IgD-negative memory B cell (primary cell): ENCODE measurements around the gene ALOX15. TPM values are rescaled to one million over a fixed set of nuclear protein-coding genes. Genes with fewer than 3 reads are reported as not detected.
A peak's percentile ranks its signal among the peaks of the same experiment; 100 is the strongest.
"Not testable (repeated sequence)": the region's sequence is repeated elsewhere in the genome, so short reads cannot be mapped to it uniquely, and the experiment has no call there.

Source experiments
- H3K27ac Mint-ChIP-seq, 3 donors: one replicate each; pipeline ENCODE4 v1.8.0; 2020 to 2022; ENCODE audit warnings: mild to moderate bottlenecking in 3 of 3, mixed read lengths in 3 of 3, moderate library complexity in 1 of 3
- H3K27me3 Mint-ChIP-seq: one replicate; pipeline ENCODE4 v1.8.0; 2021; ENCODE audit warnings: mixed read lengths
- H3K36me3 Mint-ChIP-seq: one replicate; pipeline ENCODE4 v1.8.0; 2020; ENCODE audit warnings: mild to moderate bottlenecking, mixed read lengths
- H3K4me1 Mint-ChIP-seq, 3 donors: one replicate each; pipeline ENCODE4 v1.8.0; 2020 to 2022; ENCODE audit warnings: mixed read lengths in 3 of 3, mild to moderate bottlenecking in 1 of 3
- H3K4me3 Mint-ChIP-seq, 4 donors: one replicate each; pipeline ENCODE4 v1.8.0; 2020 to 2022; ENCODE audit warnings: mild to moderate bottlenecking in 4 of 4, mixed read lengths in 4 of 4, moderate library complexity in 3 of 4
- H3K9me3 Mint-ChIP-seq, 3 donors: one replicate each; pipeline ENCODE4 v1.8.0; 2020 to 2021; ENCODE audit warnings: mixed read lengths in 3 of 3, mild to moderate bottlenecking in 1 of 3
- polyA plus RNA-seq: library from polyadenylated mRNA; unstranded; fragments of 300-500 nt; fragmentation: Illumina TruSeq; gene quantifications from one replicate; pipeline ENCODE4 v1.2.3, GENCODE V29; 2021

Gene ALOX15
- polyA plus RNA-seq, 1 donor from 2014 or later: 0.41 TPM

GRCh38 chr17:4617090-4617489 is 24.4 kb downstream of the ALOX15 start:
- H3K27ac Mint-ChIP-seq: no peak overlapping the region
- H3K9me3 Mint-ChIP-seq: no peaks in the 10 kb centered on the region
- no peaks in the 10 kb centered on the region for H3K4me1 Mint-ChIP-seq
- no peaks in the 10 kb centered on the region for H3K36me3 Mint-ChIP-seq
- H3K27me3 Mint-ChIP-seq: peaks cover 13% of the 10 kb centered on the region
- no peak overlapping the region for H3K4me3 Mint-ChIP-seq

- Mint-ChIP-seq H3K4me3 (no peak overlapping the region), H3K27ac (no peak overlapping the region), H3K36me3 (no peaks in the 10 kb centered on the region), H3K9me3 (no peaks in the 10 kb centered on the region), H3K4me1 (no peaks in the 10 kb centered on the region), H3K27me3 (peaks cover 13% of the 10 kb centered on the region)
These were observed 25.0 kb downstream of the ALOX15 start for GRCh38 chr17:4616476-4616875.

- Mint-ChIP-seq H3K9me3 (no peaks in the 10 kb centered on the region), H3K4me3 (no peak overlapping the region), H3K36me3 (no peaks in the 10 kb centered on the region), H3K4me1 (no peaks in the 10 kb centered on the region), H3K27ac (no peak overlapping the region), H3K27me3 (peaks cover 29% of the 10 kb centered on the region)
These were observed 30.8 kb downstream of the ALOX15 start for GRCh38 chr17:4610656-4611055.

- H3K4me3 Mint-ChIP-seq: no peak overlapping the region
- H3K27ac Mint-ChIP-seq: no peak overlapping the region
- peaks cover 33% of the 10 kb centered on the region for H3K27me3 Mint-ChIP-seq
- peaks cover 0 to 2% (median 0%) of the 10 kb centered on the region in 3 donors for H3K4me1 Mint-ChIP-seq
- no peaks in the 10 kb centered on the region for H3K36me3 Mint-ChIP-seq
- H3K9me3 Mint-ChIP-seq: no peaks in the 10 kb centered on the region
These were observed 31.3 kb downstream of the ALOX15 start for GRCh38 chr17:4610162-4610561.

GRCh38 chr17:4609761-4610160 is 31.7 kb downstream of the ALOX15 start:
- Mint-ChIP-seq H3K36me3 (no peaks in the 10 kb centered on the region), H3K4me1 (peaks cover 0 to 2% (median 0%) of the 10 kb centered on the region in 3 donors), H3K9me3 (no peaks in the 10 kb centered on the region), H3K4me3 (no peak overlapping the region), H3K27ac (no peak overlapping the region), H3K27me3 (peaks cover 33% of the 10 kb centered on the region)

GRCh38 chr17:4607773-4608187 is 33.7 kb downstream of the ALOX15 start:
- H3K4me1 Mint-ChIP-seq: peaks cover 0 to 2% (median 0%) of the 10 kb centered on the region in 3 donors
- H3K27ac Mint-ChIP-seq: no peak overlapping the region
- H3K27me3 Mint-ChIP-seq: peaks cover 28% of the 10 kb centered on the region
- H3K9me3 Mint-ChIP-seq: no peaks in the 10 kb centered on the region
- H3K4me3 Mint-ChIP-seq: no peak overlapping the region
- no peaks in the 10 kb centered on the region for H3K36me3 Mint-ChIP-seq

GRCh38 chr17:4607261-4607741 is 34.2 kb downstream of the ALOX15 start:
- Mint-ChIP-seq H3K9me3 (no peaks in the 10 kb centered on the region), H3K4me3 (no peak overlapping the region), H3K36me3 (no peaks in the 10 kb centered on the region), H3K27ac (no peak overlapping the region), H3K4me1 (peaks cover 0 to 2% (median 0%) of the 10 kb centered on the region in 3 donors), H3K27me3 (peaks cover 28% of the 10 kb centered on the region)

GRCh38 chr17:4605826-4606225 is 35.7 kb downstream of the ALOX15 start:
- Mint-ChIP-seq H3K4me1 (peaks cover 0 to 2% (median 0%) of the 10 kb centered on the region in 3 donors), H3K4me3 (no peak overlapping the region), H3K9me3 (no peaks in the 10 kb centered on the region), H3K36me3 (no peaks in the 10 kb centered on the region), H3K27me3 (peaks cover 28% of the 10 kb centered on the region), H3K27ac (no peak overlapping the region)

GRCh38 chr17:4604736-4605135 is 36.7 kb downstream of the ALOX15 start:
- H3K9me3 Mint-ChIP-seq: not testable (repeated sequence)

GRCh38 chr17:4604111-4604644 is 37.3 kb downstream of the ALOX15 start:
- peaks cover 0 to 2% (median 0%) of the 10 kb centered on the region in 3 donors for H3K4me1 Mint-ChIP-seq
- no peak overlapping the region for H3K27ac Mint-ChIP-seq
- H3K36me3 Mint-ChIP-seq: no peaks in the 10 kb centered on the region
- H3K27me3 Mint-ChIP-seq: peaks cover 24% of the 10 kb centered on the region
- no peaks in the 10 kb centered on the region for H3K9me3 Mint-ChIP-seq
- no peak overlapping the region for H3K4me3 Mint-ChIP-seq

More at GRCh38 chr17:4604736-4605135, 36.7 kb downstream of the ALOX15 start:
- H3K27ac Mint-ChIP-seq, H3K4me1 Mint-ChIP-seq, H3K36me3 Mint-ChIP-seq, H3K4me3 Mint-ChIP-seq: not testable (repeated sequence)
- peaks cover 28% of the 10 kb centered on the region for H3K27me3 Mint-ChIP-seq

- Mint-ChIP-seq H3K27me3 (peaks cover 8% of the 10 kb centered on the region), H3K27ac (no peak overlapping the region), H3K9me3 (no peaks in the 10 kb centered on the region), H3K4me3 (no peak overlapping the region), H3K36me3 (no peaks in the 10 kb centered on the region), H3K4me1 (peaks cover 0 to 2% (median 0%) of the 10 kb centered on the region in 3 donors)
These were observed 39.4 kb downstream of the ALOX15 start for GRCh38 chr17:4602041-4602440.

- Mint-ChIP-seq H3K9me3 (no peaks in the 10 kb centered on the region), H3K27ac (peak overlapping the region in 1 of 3 donors; percentile 62), H3K4me3 (no peak overlapping the region), H3K4me1 (peaks cover 0 to 2% (median 0%) of the 10 kb centered on the region in 3 donors), H3K27me3 (peaks cover 6% of the 10 kb centered on the region), H3K36me3 (no peaks in the 10 kb centered on the region)
These were observed 40.2 kb downstream of the ALOX15 start for GRCh38 chr17:4601326-4601725.

GRCh38 chr17:4600563-4600962 is 40.9 kb downstream of the ALOX15 start:
- H3K27ac Mint-ChIP-seq: no peak overlapping the region
- H3K4me1 Mint-ChIP-seq: peaks cover 0 to 2% (median 0%) of the 10 kb centered on the region in 3 donors
- H3K36me3 Mint-ChIP-seq: no peaks in the 10 kb centered on the region
- no peaks in the 10 kb centered on the region for H3K9me3 Mint-ChIP-seq
- no peak overlapping the region for H3K4me3 Mint-ChIP-seq
- peaks cover 7% of the 10 kb centered on the region for H3K27me3 Mint-ChIP-seq

- H3K9me3 Mint-ChIP-seq: no peaks in the 10 kb centered on the region
- H3K27me3 Mint-ChIP-seq: peaks cover 3% of the 10 kb centered on the region
- no peaks in the 10 kb centered on the region for H3K36me3 Mint-ChIP-seq
- no peak overlapping the region for H3K27ac Mint-ChIP-seq
- H3K4me1 Mint-ChIP-seq: peaks cover 0 to 2% (median 0%) of the 10 kb centered on the region in 3 donors
- no peak overlapping the region for H3K4me3 Mint-ChIP-seq
These were observed 41.8 kb downstream of the ALOX15 start for GRCh38 chr17:4599505-4600281.

GRCh38 chr17:4598776-4599504 is 42.5 kb downstream of the ALOX15 start:
- Mint-ChIP-seq H3K4me1 (peaks cover 0 to 2% (median 0%) of the 10 kb centered on the region in 3 donors), H3K27me3 (peaks cover 3% of the 10 kb centered on the region), H3K36me3 (no peaks in the 10 kb centered on the region), H3K9me3 (no peaks in the 10 kb centered on the region), H3K27ac (no peak overlapping the region), H3K4me3 (no peak overlapping the region)
